NOMO-1 treated with DMSO at 0.1 percent for 48 hours (cell line): ENCODE measurements around the gene DSC1.
"Not testable (repeated sequence)": the region's sequence is repeated elsewhere in the genome, so short reads cannot be mapped to it uniquely, and the experiment has no call there.

Source experiments
- DNase-seq: peaks from one replicate; lab custom pipeline; 2025; ENCODE audit not compliant: unreplicated experiment; lab: John Stamatoyannopoulos, UW

The DSC1 gene

GRCh38 chr18:31162825-31163435 lies at the start of gene DSC1:
Gene DSC1 (minus strand): TSS chr18:31162856. CDS start chr18:31162594, 262 bp downstream.
- peak; percentile 6 for DNase-seq

DNA sequence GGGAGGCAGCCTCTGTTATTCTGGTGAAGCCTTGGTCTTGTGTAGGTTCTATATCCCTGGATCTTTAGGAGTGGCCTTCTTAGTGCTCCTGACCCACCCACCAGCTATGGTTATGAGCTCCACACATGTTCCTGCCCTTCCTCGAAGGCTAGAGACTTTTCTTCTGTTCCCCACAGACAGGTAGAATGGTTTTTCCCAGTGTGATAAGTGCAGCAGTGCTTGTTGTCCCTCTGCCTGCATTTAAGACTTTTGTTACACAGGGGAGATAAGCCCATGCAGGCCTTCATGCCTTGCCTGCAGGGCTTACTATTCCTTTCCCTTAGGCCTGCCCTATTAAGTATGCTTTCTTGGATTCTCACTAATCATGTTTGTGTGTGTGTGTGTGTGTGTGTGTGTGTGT lies 48.4 kb upstream of the DSC1 start:
- DNase-seq = no peak

DNA sequence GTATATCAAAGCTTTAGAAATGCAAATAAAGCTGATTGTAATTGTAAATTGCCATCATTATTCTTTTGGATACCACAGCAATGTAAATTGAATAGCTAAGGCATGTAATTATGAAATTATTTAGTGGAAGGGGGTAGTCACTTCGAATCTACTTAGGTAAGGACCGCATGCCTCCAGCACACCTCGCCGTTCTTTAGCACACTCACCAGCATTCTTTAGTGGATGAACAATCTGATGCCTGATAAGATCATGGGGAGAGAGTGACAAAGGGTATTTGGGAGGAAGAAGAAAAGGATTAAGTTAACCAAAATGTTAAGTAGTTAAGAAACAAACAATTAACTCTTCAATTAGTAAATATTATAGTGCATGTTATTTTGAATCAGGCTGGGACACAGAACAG lies 46.4 kb upstream of the DSC1 start:
- no peak for DNase-seq

- peak; percentile 35 for DNase-seq
These were observed 44.7 kb upstream of the DSC1 start for GRCh38 chr18:31207391-31207790.

- DNase-seq = peak; percentile 97
These were observed 44.2 kb upstream of the DSC1 start for GRCh38 chr18:31206787-31207381.

- DNase-seq = peak; percentile 56
These were observed 43.4 kb upstream of the DSC1 start for GRCh38 chr18:31206071-31206470.

- no peak for DNase-seq
These were observed 42.6 kb upstream of the DSC1 start for GRCh38 chr18:31205273-31205672.

- DNase-seq = no peak
These were observed 42.2 kb upstream of the DSC1 start for GRCh38 chr18:31204833-31205232.

DNA sequence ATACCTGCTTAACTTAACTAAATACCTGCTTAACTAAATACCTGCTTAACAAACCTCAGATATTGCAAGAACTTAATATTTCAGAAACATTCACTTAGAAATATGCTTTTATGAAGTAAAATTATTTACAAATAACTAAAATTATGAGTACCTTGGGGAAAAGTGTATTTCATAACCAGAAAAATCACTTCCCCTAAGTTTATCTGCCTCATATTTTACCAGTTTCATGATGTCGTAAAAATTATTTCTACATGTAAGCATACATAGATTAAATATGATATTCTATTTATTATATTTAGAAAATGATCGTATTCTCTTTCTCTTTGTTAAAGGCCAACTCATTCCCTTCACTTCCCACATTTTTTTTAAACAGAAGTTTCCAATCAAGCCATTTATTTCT lies 41.5 kb upstream of the DSC1 start:
- peak; percentile 56 for DNase-seq

DNA sequence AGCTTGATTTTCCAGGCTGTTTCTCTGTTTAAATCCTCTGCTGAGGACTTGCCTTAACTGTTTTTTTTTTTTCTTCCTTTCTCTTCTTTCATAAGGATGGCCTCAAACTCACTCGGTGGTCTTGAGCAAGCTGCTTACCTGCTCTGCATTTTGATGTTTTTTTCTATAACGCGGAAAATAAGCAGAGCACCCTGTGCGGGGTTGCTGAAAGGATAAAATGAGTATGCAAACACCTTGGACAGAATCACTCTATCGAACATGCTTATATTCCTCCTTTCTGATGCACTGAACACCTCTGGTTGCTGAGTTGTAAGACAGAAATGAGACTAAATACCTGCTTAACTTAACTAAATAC lies 41.1 kb upstream of the DSC1 start:
- no peak for DNase-seq

DNA sequence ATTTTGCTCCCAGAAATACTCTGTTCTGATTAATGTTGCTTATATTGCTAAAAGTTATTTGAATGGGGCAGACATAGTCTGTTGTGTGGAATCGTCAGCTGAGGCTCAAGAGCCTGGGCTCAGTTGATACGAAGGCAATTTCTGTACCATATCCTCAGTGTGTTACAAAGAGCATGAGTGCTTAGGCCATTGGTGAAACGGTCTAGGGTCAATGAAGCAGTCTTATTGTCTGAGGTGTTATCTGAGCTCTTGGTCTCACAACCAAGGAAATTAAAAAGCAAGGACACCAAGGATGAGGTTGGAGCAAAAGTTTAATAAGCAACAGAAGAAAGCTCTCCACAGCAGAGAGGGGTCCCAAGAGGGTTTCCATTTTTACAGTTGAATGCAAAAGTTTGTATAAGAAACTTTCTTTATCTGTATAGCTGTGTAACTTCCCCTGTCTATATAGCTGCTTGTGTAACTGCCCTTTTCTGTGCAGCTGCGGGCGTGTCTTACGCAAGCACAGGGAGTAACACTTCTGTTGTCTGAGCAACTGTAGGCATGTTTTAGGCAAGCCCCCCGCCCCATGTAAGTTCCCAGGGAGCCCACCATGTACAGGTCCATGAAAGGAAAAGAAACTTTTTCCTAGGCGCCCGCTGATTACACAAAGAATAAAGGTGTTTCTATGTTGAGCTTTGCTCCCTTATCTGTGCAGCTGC lies 40.6 kb upstream of the DSC1 start:
- DNase-seq = peak; percentile 88

- DNase-seq = peak; percentile 38
These were observed 36.6 kb upstream of the DSC1 start for GRCh38 chr18:31199190-31199769.

- DNase-seq = no peak
These were observed 35.0 kb upstream of the DSC1 start for GRCh38 chr18:31197676-31198075.

GRCh38 chr18:31195063-31195462 lies 32.4 kb upstream of the DSC1 start:
- no peak for DNase-seq

DNA sequence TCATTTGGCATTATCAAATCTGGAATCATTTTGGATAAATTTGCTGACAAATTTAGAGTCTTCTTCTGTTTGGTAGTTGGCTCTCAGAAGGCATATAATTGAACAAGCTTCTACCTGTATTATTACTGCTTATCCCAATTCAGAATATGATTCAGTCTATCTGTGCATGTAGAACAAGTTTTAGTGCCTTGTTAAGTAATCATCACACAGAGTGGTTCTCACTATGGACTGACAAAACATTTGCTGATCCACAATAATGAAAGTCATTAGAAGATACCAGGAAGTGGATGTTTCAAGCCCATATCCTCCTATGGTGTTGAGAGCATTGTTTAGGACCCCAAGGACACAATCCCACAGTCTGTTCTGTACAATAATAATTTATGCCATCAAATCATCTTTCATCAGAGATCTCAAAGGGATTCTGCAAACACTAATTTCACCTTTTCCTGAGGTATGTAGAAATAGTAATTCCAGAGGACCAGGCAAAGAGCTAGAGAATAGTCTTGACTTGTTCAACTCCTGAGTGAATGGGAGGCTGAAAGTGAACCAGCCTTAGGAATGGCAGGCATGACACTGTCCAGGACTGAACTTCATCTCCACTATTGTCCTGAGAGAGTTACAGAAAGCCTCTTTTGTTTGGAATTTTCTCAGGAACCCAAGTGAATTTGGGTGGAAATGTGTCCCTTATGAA lies 29.6 kb upstream of the DSC1 start:
- no peak for DNase-seq

GRCh38 chr18:31190919-31191318 lies 28.3 kb upstream of the DSC1 start:
- no peak for DNase-seq

- DNase-seq = no peak
These were observed 27.1 kb upstream of the DSC1 start for GRCh38 chr18:31189757-31190156.

DNA sequence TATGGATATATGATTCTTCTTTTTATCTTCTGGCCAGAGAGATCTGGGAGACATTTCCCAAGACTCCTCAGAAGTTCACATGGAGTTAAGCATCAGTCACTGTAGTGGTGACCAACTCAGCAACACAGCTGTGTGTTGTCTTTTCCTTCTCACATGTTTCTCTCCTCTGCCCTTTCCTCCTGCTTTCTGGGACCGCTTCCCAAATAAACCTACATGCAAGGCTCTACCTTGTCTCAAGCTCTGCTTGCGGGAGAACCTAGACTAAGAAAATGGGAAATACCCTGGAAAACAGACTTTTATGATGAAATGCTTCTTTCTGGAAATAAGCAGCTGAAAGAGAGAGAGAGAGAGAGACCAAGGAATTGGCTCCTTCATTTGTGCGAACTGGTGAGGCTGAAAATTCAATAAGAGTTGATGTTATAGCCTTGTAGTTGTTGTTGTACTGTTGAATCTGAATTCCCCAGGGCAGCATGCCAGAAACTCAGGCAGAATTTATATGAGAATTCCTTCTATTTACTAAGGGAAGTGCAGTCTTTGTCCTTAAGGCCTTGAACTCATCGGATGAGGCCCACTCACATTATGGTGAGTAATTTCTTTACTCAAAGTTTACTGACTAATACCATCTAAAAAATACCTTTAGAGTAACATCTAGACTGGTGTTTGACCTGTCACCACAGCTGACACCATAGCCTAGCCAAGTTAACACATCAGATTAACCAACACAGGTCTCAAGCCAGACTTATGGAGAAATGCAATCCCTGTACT lies 22.7 kb upstream of the DSC1 start:
- no peak for DNase-seq

DNA sequence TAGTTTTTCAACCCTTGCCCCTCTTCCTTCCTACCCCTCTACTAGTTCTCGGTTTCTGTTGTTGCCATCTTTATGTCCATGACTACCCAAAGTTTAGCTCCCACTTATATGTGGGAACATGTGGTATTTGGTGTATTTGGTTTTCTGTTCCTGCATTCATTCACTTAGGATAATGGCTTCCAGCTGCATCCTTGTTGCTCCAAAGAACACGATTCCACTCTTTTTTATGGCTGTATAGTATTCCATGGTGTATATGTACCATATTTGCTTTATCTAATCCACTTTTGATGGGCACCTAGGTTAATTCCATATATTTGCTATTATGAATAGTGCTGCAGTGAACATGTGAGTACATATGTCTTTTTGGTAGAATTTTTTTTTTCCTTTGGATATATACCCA lies 20.6 kb upstream of the DSC1 start:
- no peak for DNase-seq

DNA sequence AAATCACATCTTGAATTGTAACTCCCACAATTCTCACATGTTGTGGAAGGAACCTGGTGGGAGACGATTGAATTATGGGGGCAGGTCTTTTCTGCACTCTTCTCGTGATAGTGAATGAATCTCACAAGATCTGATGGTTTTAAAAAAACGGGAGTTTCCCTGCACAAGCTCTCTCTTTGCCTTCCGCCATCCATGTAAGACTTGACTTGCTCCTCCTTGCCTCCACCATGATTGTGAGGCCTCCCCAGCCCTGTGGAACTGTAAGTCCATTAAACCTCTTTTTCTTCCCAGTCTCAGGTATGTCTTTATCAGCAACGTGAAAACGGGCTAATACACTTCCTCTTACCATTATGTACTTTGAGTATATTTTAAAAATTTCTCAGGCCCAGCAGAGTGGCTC lies 14.7 kb upstream of the DSC1 start:
- DNase-seq = not testable (repeated sequence)

- no peak for DNase-seq
These were observed 13.9 kb upstream of the DSC1 start for GRCh38 chr18:31176531-31176930.
